Duodenal mucosa (tissue), 2 donors: Measurements from ENCODE around the gene PPP1R8.
A peak's percentile ranks its signal among the peaks of the same experiment; 100 is the strongest.

Experiments used
- H3K27ac ChIP-seq: one replicate; pipeline ENCODE4 v1.7.0; 2013; ENCODE audit warnings: low read depth, low read length
- H3K27me3 ChIP-seq, 2 donors: one replicate each; pipeline ENCODE4 v1.7.0; 2013; ENCODE audit warnings: low read length in 2 of 2, control low read depth in 1 of 2; ENCODE audit not compliant: insufficient read depth in 2 of 2, control insufficient read depth in 1 of 2
- H3K36me3 ChIP-seq, 2 donors: one replicate each; pipeline ENCODE4 v1.7.0; 2013; ENCODE audit warnings: low read length in 2 of 2, control low read depth in 1 of 2; ENCODE audit not compliant: insufficient read depth in 2 of 2, control insufficient read depth in 1 of 2
- H3K4me1 ChIP-seq, 2 donors: one replicate each; pipeline ENCODE4 v1.7.0; 2013; ENCODE audit warnings: low read length in 2 of 2, control low read depth in 1 of 2; ENCODE audit not compliant: insufficient read depth in 2 of 2, control insufficient read depth in 1 of 2
- H3K4me3 ChIP-seq, 2 donors: one replicate each; pipeline ENCODE4 v1.7.0; 2013; ENCODE audit warnings: low read length in 2 of 2, low read depth in 1 of 2
- H3K9ac ChIP-seq, 2 donors: one replicate each; pipeline ENCODE4 v1.7.0; 2013; ENCODE audit warnings: low read length in 2 of 2, low read depth in 1 of 2
- H3K9me3 ChIP-seq, 2 donors: one replicate each; pipeline ENCODE4 v1.7.0; 2013; ENCODE audit warnings: low read length in 2 of 2, control low read depth in 1 of 2; ENCODE audit not compliant: control insufficient read depth in 1 of 2

The PPP1R8 gene

GRCh38 chr1:27878787-27879335 is 48.3 kb downstream of the PPP1R8 start:
- Histone ChIP-seq H3K9me3 (no peaks in the 10 kb centered on the region), H3K27me3 (no peaks in the 10 kb centered on the region), H3K27ac (no peak overlapping the region), H3K4me3 (no peak overlapping the region), H3K4me1 (peaks cover 7 to 22% of the 10 kb centered on the region in 2 donors), H3K9ac (no peak overlapping the region), H3K36me3 (peaks cover 0 to 31% of the 10 kb centered on the region in 2 donors)

- Histone ChIP-seq H3K4me3 (no peak overlapping the region), H3K9ac (no peak overlapping the region), H3K4me1 (peaks cover 13 to 29% of the 10 kb centered on the region in 2 donors), H3K36me3 (peaks cover 0 to 33% of the 10 kb centered on the region in 2 donors), H3K9me3 (no peaks in the 10 kb centered on the region), H3K27ac (peak overlapping the region; percentile 7), H3K27me3 (no peaks in the 10 kb centered on the region)
Measured at GRCh38 chr1:27879374-27880082, 48.9 kb downstream of the PPP1R8 start.

GRCh38 chr1:27882543-27882903 is 51.9 kb downstream of the PPP1R8 start:
- no peak overlapping the region for H3K4me3 ChIP-seq
- no peak overlapping the region for H3K27ac ChIP-seq
- H3K9ac ChIP-seq, result no peak overlapping the region
- H3K4me1 ChIP-seq, result peaks cover 28 to 29% of the 10 kb centered on the region in 2 donors
- no peaks in the 10 kb centered on the region for H3K27me3 ChIP-seq
- no peaks in the 10 kb centered on the region for H3K9me3 ChIP-seq
- H3K36me3 ChIP-seq, result peaks cover 0 to 37% of the 10 kb centered on the region in 2 donors

- H3K9me3 ChIP-seq, result no peaks in the 10 kb centered on the region
Measured at GRCh38 chr1:27883536-27883935, 53.0 kb downstream of the PPP1R8 start.

GRCh38 chr1:27884006-27884954 is 53.7 kb downstream of the PPP1R8 start:
- H3K36me3 ChIP-seq, result peaks cover 0 to 45% of the 10 kb centered on the region in 2 donors
- no peaks in the 10 kb centered on the region for H3K27me3 ChIP-seq
- peak overlapping the region; percentile 24 to 43 for H3K9ac ChIP-seq
- H3K4me3 ChIP-seq, result no peak overlapping the region
- peak overlapping the region; percentile 42 for H3K27ac ChIP-seq
- H3K4me1 ChIP-seq, result peaks cover 30% of the 10 kb centered on the region in 2 donors
- H3K9me3 ChIP-seq, result no peaks in the 10 kb centered on the region

More at GRCh38 chr1:27883536-27883935, 53.0 kb downstream of the PPP1R8 start:
- H3K4me1 ChIP-seq, result peaks cover 29 to 30% of the 10 kb centered on the region in 2 donors
- H3K9ac ChIP-seq, result peak overlapping the region; percentile 24 to 43
- H3K36me3 ChIP-seq, result peaks cover 0 to 40% of the 10 kb centered on the region in 2 donors
- no peaks in the 10 kb centered on the region for H3K27me3 ChIP-seq
- no peak overlapping the region for H3K4me3 ChIP-seq
- H3K27ac ChIP-seq, result peak overlapping the region; percentile 42

GRCh38 chr1:27885114-27885528 is 54.5 kb downstream of the PPP1R8 start:
- Histone ChIP-seq H3K27ac (peak overlapping the region; percentile 53), H3K27me3 (no peaks in the 10 kb centered on the region), H3K4me1 (peaks cover 30 to 34% of the 10 kb centered on the region in 2 donors), H3K9ac (no peak overlapping the region), H3K9me3 (no peaks in the 10 kb centered on the region), H3K4me3 (no peak overlapping the region), H3K36me3 (peaks cover 0 to 46% of the 10 kb centered on the region in 2 donors)

GRCh38 chr1:27885621-27886352 is 55.2 kb downstream of the PPP1R8 start:
- Histone ChIP-seq H3K4me3 (peak overlapping the region in 1 of 2 donors; percentile 13), H3K36me3 (peaks cover 0 to 46% of the 10 kb centered on the region in 2 donors), H3K9me3 (no peaks in the 10 kb centered on the region), H3K27me3 (no peaks in the 10 kb centered on the region), H3K4me1 (peaks cover 30 to 34% of the 10 kb centered on the region in 2 donors), H3K27ac (peak overlapping the region; percentile 53), H3K9ac (no peak overlapping the region)

- Histone ChIP-seq H3K4me1 (peaks cover 30 to 38% of the 10 kb centered on the region in 2 donors), H3K27ac (peak overlapping the region; percentile 51), H3K27me3 (no peaks in the 10 kb centered on the region), H3K9ac (no peak overlapping the region), H3K4me3 (peak overlapping the region in 1 of 2 donors; percentile 13), H3K36me3 (peaks cover 0 to 50% of the 10 kb centered on the region in 2 donors), H3K9me3 (no peaks in the 10 kb centered on the region)
Measured at GRCh38 chr1:27886353-27886679, 55.7 kb downstream of the PPP1R8 start.

GRCh38 chr1:27886744-27887143 is 56.2 kb downstream of the PPP1R8 start:
- H3K27ac ChIP-seq, result no peak overlapping the region
- H3K4me3 ChIP-seq, result no peak overlapping the region
- H3K9ac ChIP-seq, result peak overlapping the region in 1 of 2 donors; percentile 19
- H3K27me3 ChIP-seq, result no peaks in the 10 kb centered on the region
- peaks cover 0 to 53% of the 10 kb centered on the region in 2 donors for H3K36me3 ChIP-seq
- H3K4me1 ChIP-seq, result peaks cover 30 to 38% of the 10 kb centered on the region in 2 donors
- no peaks in the 10 kb centered on the region for H3K9me3 ChIP-seq
